ENCODE measurements around the gene SLC26A9.

SLC26A9 gene

DNA sequence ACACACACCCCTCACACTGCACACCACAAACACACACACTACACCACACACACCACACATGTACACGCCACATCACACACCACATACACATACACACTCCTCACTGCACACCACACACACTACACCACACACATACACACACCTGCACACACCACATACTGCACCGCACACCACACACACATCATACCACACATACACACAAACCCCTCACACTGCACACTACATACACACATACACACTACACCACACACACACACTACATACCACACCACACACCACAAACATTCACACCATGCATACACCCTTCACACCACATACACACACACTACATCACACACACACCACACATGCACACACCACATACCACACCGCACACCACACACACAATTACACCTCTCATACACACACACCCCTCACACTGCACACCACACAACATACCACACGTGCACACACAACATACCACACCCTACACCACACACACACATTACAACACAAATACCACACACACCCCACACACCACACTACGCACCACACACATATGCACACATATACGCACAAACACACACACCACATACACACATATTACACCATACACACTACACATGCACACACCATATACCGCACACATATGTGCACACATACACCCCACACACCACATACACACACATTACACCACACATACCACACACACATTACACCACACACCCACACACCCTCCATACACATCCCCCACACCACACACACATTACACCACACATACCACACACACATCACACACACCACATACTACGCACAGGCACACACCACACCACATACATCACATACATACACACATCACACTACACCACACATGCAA lies 30.3 kb upstream of the SLC26A9 start:
- Histone ChIP-seq H3K4me1 (ENCODE audit: control insufficient read depth, insufficient read depth, low read length, poor library complexity, severe bottlenecking) (peaks cover 14% of the 10 kb centered on the region), H3K9me3 (ENCODE audit: control insufficient read depth, low read length) (no peaks in the 10 kb centered on the region), H3K4me3 (ENCODE audit: extremely low read depth, insufficient read depth, low read length, poor library complexity, severe bottlenecking) (no peak overlapping the region), H3K36me3 (ENCODE audit: control insufficient read depth, insufficient read depth, low read length) (no peaks in the 10 kb centered on the region), H3K27ac (ENCODE audit: low read depth, low read length, severe bottlenecking) (no peak overlapping the region)
- 84 to 90% methylated on average over 7 to 8 of the region's 8 CpGs for WGBS, 2 experiments (ENCODE audit: insufficient coverage in 2 of 2)

GRCh38 chr1:205972491-205973168 lies 29.4 kb upstream of the SLC26A9 start:
- H3K9me3 ChIP-seq (ENCODE audit: control insufficient read depth, low read length): no peaks in the 10 kb centered on the region
- no peak overlapping the region for H3K4me3 ChIP-seq (ENCODE audit: extremely low read depth, insufficient read depth, low read length, poor library complexity, severe bottlenecking)
- H3K4me1 ChIP-seq (ENCODE audit: control insufficient read depth, insufficient read depth, low read length, poor library complexity, severe bottlenecking): peaks cover 14% of the 10 kb centered on the region
- no peaks in the 10 kb centered on the region for H3K36me3 ChIP-seq (ENCODE audit: control insufficient read depth, insufficient read depth, low read length)
- WGBS, 2 experiments (ENCODE audit: insufficient coverage in 2 of 2): 77 to 79% methylated on average over 7 to 11 of the region's 11 CpGs
- no peak overlapping the region for H3K27ac ChIP-seq (ENCODE audit: low read depth, low read length, severe bottlenecking)

GRCh38 chr1:205972081-205972480 lies 28.8 kb upstream of the SLC26A9 start:
- Histone ChIP-seq H3K9me3 (ENCODE audit: control insufficient read depth, low read length) (no peaks in the 10 kb centered on the region), H3K27ac (ENCODE audit: low read depth, low read length, severe bottlenecking) (no peak overlapping the region), H3K4me3 (ENCODE audit: extremely low read depth, insufficient read depth, low read length, poor library complexity, severe bottlenecking) (no peak overlapping the region), H3K4me1 (ENCODE audit: control insufficient read depth, insufficient read depth, low read length, poor library complexity, severe bottlenecking) (peaks cover 12% of the 10 kb centered on the region), H3K36me3 (ENCODE audit: control insufficient read depth, insufficient read depth, low read length) (no peaks in the 10 kb centered on the region)
- WGBS, 2 experiments (ENCODE audit: insufficient coverage in 2 of 2): 85 to 100% methylated on average over 3 of the region's 4 CpGs

- Histone ChIP-seq H3K4me3 (ENCODE audit: extremely low read depth, insufficient read depth, low read length, poor library complexity, severe bottlenecking) (no peak overlapping the region), H3K36me3 (ENCODE audit: control insufficient read depth, insufficient read depth, low read length) (no peaks in the 10 kb centered on the region), H3K4me1 (ENCODE audit: control insufficient read depth, insufficient read depth, low read length, poor library complexity, severe bottlenecking) (peaks cover 2% of the 10 kb centered on the region), H3K27ac (ENCODE audit: low read depth, low read length, severe bottlenecking) (no peak overlapping the region), H3K9me3 (ENCODE audit: control insufficient read depth, low read length) (no peaks in the 10 kb centered on the region)
- WGBS, 2 experiments (ENCODE audit: insufficient coverage in 2 of 2): 90 to 91% methylated on average over 4 of the region's 4 CpGs
These were observed 27.8 kb upstream of the SLC26A9 start for GRCh38 chr1:205971082-205971481.

GRCh38 chr1:205970486-205970885 lies 27.2 kb upstream of the SLC26A9 start:
- no CpG with 5 or more reads among the region's 1 CpG for WGBS, 2 experiments (ENCODE audit: insufficient coverage in 2 of 2)
- H3K36me3 ChIP-seq (ENCODE audit: control insufficient read depth, insufficient read depth, low read length): no peaks in the 10 kb centered on the region
- no peaks in the 10 kb centered on the region for H3K9me3 ChIP-seq (ENCODE audit: control insufficient read depth, low read length)
- H3K27ac ChIP-seq (ENCODE audit: low read depth, low read length, severe bottlenecking): no peak overlapping the region
- no peaks in the 10 kb centered on the region for H3K4me1 ChIP-seq (ENCODE audit: control insufficient read depth, insufficient read depth, low read length, poor library complexity, severe bottlenecking)
- H3K4me3 ChIP-seq (ENCODE audit: extremely low read depth, insufficient read depth, low read length, poor library complexity, severe bottlenecking): no peak overlapping the region

GRCh38 chr1:205969229-205969628 lies 26.0 kb upstream of the SLC26A9 start:
- no peaks in the 10 kb centered on the region for H3K4me1 ChIP-seq (ENCODE audit: control insufficient read depth, insufficient read depth, low read length, poor library complexity, severe bottlenecking)
- no peaks in the 10 kb centered on the region for H3K9me3 ChIP-seq (ENCODE audit: control insufficient read depth, low read length)
- 83 to 89% methylated on average over 4 to 6 of the region's 8 CpGs for WGBS, 2 experiments (ENCODE audit: insufficient coverage in 2 of 2)
- H3K27ac ChIP-seq (ENCODE audit: low read depth, low read length, severe bottlenecking): no peak overlapping the region
- H3K36me3 ChIP-seq (ENCODE audit: control insufficient read depth, insufficient read depth, low read length): no peaks in the 10 kb centered on the region
- no peak overlapping the region for H3K4me3 ChIP-seq (ENCODE audit: extremely low read depth, insufficient read depth, low read length, poor library complexity, severe bottlenecking)

- no peaks in the 10 kb centered on the region for H3K9me3 ChIP-seq (ENCODE audit: control insufficient read depth, low read length)
- H3K4me3 ChIP-seq (ENCODE audit: extremely low read depth, insufficient read depth, low read length, poor library complexity, severe bottlenecking): no peak overlapping the region
- H3K36me3 ChIP-seq (ENCODE audit: control insufficient read depth, insufficient read depth, low read length): no peaks in the 10 kb centered on the region
- 50 to 93% methylated on average over 2 to 4 of the region's 10 CpGs for WGBS, 2 experiments (ENCODE audit: insufficient coverage in 2 of 2)
- H3K27ac ChIP-seq (ENCODE audit: low read depth, low read length, severe bottlenecking): no peak overlapping the region
- no peaks in the 10 kb centered on the region for H3K4me1 ChIP-seq (ENCODE audit: control insufficient read depth, insufficient read depth, low read length, poor library complexity, severe bottlenecking)
These were observed 24.5 kb upstream of the SLC26A9 start for GRCh38 chr1:205967554-205968335.

- Histone ChIP-seq H3K36me3 (ENCODE audit: control insufficient read depth, insufficient read depth, low read length) (no peaks in the 10 kb centered on the region), H3K27ac (ENCODE audit: low read depth, low read length, severe bottlenecking) (no peak overlapping the region), H3K4me1 (ENCODE audit: control insufficient read depth, insufficient read depth, low read length, poor library complexity, severe bottlenecking) (no peaks in the 10 kb centered on the region), H3K9me3 (ENCODE audit: control insufficient read depth, low read length) (no peaks in the 10 kb centered on the region), H3K4me3 (ENCODE audit: extremely low read depth, insufficient read depth, low read length, poor library complexity, severe bottlenecking) (no peak overlapping the region)
- WGBS, 2 experiments (ENCODE audit: insufficient coverage in 2 of 2): 78 to 89% methylated on average over 4 to 6 of the region's 13 CpGs
These were observed 22.0 kb upstream of the SLC26A9 start for GRCh38 chr1:205965036-205965884.

- 94 to 96% methylated on average over 9 to 14 of the region's 16 CpGs for WGBS, 2 experiments (ENCODE audit: insufficient coverage in 2 of 2)
- H3K4me3 ChIP-seq (ENCODE audit: extremely low read depth, insufficient read depth, low read length, poor library complexity, severe bottlenecking): no peak overlapping the region
- no peaks in the 10 kb centered on the region for H3K4me1 ChIP-seq (ENCODE audit: control insufficient read depth, insufficient read depth, low read length, poor library complexity, severe bottlenecking)
- H3K36me3 ChIP-seq (ENCODE audit: control insufficient read depth, insufficient read depth, low read length): no peaks in the 10 kb centered on the region
- no peaks in the 10 kb centered on the region for H3K9me3 ChIP-seq (ENCODE audit: control insufficient read depth, low read length)
- no peak overlapping the region for H3K27ac ChIP-seq (ENCODE audit: low read depth, low read length, severe bottlenecking)
These were observed 20.3 kb upstream of the SLC26A9 start for GRCh38 chr1:205963352-205964155.

All from mesodermal cell (in vitro differentiated cells).